ENCODE measurements around the gene TCHP.
"Not testable (repeated sequence)": the region's sequence is repeated elsewhere in the genome, so short reads cannot be mapped to it uniquely, and the experiment has no call there.

TCHP gene

DNA sequence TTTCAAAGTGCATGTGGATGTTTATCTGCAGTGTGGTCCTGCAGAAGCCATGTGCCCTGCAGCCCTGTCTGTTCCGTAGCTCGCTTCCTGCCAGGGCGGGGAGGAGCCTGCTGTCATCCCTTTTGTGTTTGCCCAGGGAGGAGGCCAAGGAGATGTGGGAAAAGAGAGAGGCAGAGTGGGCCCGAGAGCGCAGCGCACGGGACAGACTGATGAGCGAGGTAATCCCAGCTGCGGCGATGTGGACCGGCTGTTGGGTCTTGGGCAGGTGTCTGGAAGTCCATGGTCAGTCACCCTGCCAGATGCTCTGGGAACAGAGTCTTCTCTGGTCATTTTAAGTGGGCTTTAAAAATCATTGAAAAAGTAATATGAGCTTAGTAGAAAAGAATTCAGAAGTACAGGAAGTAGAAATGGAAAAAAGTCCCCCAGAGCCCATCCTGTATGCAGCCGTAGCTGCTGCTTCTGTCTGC, 12.8 kb downstream of the TCHP start:
- DNase-seq: no peak

DNA sequence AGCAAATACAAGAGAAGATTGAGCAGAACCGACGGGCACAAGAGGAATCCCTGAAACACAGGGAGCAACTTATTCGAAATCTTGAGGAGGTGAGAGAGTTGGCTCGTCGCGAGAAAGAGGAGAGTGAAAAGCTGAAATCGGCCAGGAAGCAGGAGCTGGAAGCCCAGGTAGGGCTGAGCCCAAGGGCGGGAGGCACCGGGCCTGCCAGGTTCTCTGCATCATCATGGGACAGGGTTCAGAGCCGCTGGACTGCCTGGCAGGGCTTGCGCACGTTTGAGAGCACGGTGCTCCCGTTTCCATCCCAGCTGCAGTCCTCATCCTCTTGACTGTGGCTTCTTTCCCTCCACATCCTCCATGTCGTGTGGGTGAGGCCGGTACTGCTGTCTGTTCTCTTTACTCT, 14.4 kb downstream of the TCHP start:
- no peak for DNase-seq

GRCh38 chr12:109915171-109916040, 15.3 kb downstream of the TCHP start:
- DNase-seq: no peak

DNA sequence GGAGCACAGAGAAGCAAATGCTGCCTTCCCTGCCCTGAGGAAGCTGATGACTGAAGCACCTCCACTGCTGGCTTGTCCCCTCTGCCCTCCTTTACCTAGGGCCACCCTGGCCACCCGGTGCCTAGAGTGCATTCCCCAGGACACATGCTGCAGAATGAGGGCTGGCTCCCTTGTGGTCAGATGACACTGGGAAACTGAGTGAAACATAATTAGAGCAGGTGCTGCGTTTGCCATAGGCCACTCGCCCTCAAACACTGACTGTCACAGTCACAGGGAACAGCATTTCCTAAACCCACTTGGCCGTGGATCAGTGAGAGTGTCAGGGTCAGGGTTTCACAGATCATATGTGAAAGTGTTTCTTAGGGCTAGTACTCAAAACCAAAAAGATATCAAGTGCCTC, 16.0 kb downstream of the TCHP start:
- no peak for DNase-seq

DNA sequence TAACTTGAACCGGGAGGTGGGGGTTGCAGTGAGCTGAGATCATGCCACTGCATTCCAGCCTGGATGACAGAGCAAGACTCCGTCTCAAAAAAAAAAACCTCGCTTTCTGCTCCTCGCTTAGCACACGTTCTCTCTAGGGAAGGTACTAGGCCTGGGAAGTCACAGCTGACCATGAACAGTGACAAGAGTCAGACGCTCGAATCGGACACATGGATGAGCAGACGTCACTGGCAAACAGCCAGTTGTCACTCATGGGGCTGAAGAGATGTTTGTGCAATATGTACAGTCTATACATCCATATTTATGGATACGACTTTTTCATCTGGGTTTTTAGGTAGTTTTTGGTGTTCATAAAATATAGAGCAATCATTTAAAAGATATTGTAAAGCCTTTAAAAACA, 19.4 kb downstream of the TCHP start:
- no peak for DNase-seq

DNA sequence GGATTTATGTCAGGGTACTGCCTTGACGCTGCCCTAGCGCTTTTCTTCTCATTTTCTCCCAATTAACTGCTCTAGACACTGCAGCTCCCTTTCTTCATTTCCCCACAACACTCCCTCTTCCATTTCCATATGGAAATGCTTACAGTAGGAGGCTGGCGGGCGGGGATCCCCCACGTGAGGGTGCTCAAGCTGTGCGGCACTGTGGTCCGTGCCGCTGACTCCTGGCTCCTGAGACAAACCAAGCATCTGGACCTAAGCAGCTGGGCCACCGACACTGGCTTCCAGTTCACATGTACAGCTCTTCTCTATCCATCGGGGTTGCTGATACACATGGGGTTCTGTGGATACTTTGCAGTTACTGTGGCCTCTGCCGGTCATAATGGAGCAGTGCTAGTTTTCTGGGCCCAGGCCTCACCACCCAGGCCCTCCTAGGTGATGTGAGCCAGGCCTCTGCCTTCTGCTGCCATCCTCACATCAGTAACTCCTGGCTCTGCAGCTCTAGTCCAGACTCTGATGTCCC, 20.2 kb downstream of the TCHP start:
- no peak for DNase-seq

DNA sequence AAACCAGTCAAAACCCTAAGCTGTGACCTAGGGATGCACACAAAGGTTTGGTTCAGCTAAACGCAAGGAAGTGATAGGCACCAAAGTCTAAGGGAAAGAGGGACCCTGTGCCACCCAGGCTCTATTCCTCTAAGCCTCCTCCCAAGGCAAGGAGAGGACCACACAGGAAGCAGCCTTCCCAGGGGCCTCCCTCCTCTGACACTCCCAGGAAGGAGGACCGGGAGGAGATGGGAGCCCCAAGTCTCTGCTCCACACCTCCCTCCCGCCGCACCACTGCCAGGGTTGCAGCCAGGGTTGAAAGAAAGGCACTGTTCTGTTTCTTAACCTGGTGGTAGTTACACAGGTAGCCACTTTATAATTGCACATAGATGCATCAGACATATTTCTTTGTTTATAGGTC, 21.9 kb downstream of the TCHP start:
- no peak for DNase-seq

GRCh38 chr12:109923038-109923437, 23.0 kb downstream of the TCHP start:
- DNase-seq: no peak

DNA sequence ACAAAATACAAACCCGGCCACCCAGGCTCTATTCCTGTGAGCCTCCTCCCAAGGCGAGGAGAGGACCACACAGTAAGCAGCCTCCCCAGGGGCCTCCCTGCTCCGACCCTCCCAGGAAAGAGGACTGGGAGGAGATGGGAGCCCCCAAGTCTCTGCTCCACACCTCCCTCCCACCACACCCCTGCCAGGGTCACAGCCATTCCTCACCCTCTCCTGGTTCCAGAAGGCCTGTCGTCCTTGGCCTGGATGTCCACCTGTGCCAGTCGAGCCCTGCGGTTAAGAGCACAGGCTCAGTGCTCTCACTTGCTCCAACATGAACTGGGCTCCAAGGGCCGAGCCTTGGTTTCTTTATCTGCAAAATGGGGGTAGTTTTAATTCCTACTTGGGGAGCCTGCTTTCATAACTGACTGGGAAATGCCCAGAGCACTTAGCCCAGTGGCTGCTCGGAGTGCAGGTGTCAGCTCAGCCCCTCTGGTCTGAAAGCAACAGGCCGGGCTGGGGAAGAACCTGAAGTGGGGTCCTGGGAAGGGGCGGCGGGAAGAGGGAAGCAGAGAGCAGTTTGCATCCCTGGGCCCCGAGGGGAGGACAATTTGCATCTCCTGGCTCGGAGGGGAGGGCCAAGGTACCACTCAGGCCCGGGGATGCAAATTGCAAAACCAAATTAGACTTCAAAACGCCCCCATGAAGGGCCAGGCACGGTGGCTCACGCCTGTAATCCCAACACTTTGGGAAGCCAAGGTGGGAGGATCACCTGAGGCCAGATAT, 23.6 kb downstream of the TCHP start:
- DNase-seq: no peak

- no peak for DNase-seq
These were observed 25.2 kb downstream of the TCHP start for GRCh38 chr12:109925185-109925840.

- no peak for DNase-seq
These were observed 25.9 kb downstream of the TCHP start for GRCh38 chr12:109926016-109926415.

DNA sequence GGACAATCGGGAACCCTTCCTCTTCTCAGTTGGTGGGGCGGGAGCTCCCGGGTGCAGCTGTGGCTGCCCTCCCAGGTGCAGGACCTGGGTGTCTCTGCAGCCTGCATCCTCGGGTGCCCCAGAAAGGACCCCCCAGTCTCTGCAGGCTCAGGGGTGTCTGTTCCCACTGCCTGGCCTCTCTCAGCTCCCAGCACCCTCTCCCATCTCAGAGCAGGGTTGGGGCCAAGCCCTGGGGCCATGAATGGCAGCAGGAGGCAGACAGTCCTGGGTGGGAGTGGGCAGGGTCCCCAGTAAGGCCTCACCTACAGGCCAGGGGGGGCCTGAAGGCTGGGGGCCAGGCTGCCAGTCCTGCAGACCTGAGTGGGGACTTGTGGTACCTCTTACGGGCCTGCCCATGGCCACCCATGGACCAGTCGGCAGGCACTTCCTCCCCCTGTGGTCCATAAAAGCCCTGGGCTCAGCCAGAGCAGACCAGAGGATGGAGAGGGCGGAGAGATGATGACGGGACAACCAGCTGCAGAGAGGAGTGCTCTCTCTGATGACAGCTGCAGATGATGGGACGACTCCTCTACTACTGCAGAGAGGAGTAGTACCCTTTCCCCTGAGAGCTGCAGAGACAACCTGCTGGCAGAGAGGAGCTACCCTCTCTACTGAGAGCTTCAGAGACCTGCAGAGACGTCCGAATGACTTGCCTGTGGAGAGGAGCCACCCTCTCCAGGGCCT, 26.6 kb downstream of the TCHP start:
- no peak for DNase-seq

- peak; percentile 29 for DNase-seq
These were observed 27.5 kb downstream of the TCHP start for GRCh38 chr12:109927622-109928021.

- DNase-seq: no peak
These were observed 28.1 kb downstream of the TCHP start for GRCh38 chr12:109928058-109928656.

DNA sequence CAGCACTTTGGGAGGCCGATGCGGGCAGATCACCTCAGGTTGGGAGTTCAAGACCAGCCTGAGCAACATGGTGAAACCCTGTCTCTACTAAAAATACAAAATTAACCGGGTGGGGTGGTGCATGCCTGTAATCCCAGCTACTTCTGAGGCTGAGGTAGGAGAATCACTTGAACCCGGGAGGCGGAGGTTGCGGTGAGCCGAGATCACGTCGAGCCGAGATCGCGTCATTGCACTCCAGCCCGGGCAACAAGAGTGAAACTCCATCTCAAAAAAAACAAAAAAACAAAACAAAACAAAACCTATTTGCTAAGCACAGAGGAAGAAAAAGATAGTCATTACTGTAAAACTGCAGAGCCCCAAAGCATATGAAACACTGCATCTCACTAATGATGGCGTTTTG, 29.3 kb downstream of the TCHP start:
- DNase-seq: not testable (repeated sequence)

- no peak for DNase-seq
These were observed 30.1 kb downstream of the TCHP start for GRCh38 chr12:109930028-109930800.

DNA sequence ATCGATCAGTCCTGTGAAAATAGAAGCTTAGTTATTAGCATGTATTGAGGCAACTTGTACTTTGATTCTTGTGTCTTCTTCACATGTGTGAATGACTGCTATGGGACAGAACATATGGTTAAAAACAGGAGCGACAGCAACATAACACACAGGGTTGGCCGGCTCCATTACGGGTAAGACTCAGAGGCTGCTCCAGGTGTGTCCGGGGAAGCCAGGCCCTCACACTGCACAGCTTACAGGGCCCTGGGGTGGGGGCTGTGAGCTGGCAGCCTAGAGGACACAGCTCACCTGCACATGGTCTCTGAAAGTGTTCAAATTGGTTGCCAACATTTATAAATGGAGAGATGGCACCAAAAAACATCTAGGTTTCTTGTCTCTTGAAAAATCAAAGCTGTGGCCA, 31.1 kb downstream of the TCHP start:
- DNase-seq: no peak

GRCh38 chr12:109932878-109933503, 32.9 kb downstream of the TCHP start:
- DNase-seq: no peak

DNA sequence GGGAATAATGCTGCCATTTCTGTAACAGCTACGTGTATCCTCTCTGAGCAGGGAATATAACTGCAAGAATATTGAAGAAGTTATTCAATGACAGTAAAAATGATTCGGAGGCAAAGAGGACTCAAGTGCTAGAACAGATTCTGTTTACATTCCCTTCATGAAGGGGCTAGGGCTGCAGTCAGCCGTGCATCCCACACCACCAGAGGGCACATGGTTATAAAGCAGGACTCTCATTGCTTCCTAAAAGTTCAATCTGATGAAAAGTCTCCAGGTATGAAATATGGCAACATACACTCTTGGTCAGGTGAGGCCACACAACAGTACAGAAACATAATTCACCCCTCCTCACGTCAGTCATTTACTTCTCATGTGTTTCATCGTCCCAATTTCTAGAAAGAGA, 34.0 kb downstream of the TCHP start:
- DNase-seq: no peak

- DNase-seq: no peak
These were observed 37.3 kb downstream of the TCHP start for GRCh38 chr12:109937371-109937770.

DNA sequence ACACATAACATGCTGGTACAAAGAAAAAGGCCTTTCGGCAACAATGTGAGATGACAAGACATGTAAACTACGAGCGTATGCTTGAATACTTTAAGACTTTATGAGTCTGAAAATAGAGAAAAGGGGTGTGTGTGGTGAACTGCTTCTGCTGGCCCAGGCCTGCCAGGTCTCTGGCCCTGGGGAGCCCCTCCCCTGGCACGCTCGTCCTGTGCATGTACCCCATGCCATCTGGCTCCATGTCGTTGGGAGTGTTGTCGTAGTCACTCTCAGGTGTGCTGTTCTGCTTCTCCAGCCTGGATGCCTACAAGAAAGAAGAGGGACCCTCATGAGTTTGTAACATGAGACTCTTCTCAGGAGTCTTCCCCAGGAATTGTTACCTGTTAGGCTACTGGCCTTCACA, 38.9 kb downstream of the TCHP start:
- DNase-seq: no peak

All from activated T-cell treated with anti-CD3 and anti-CD28 coated beads, Interleukin-2, amount 50 U/mL, for 1 hour (primary cell).